ENCODE data around the gene GTF2IRD1. TPM values are rescaled to one million over a fixed set of nuclear protein-coding genes. Genes with fewer than 3 reads are reported as not detected.

Gene GTF2IRD1
- total RNA-seq, 1 experiment from 2014 or later: 34.3 TPM

DNA sequence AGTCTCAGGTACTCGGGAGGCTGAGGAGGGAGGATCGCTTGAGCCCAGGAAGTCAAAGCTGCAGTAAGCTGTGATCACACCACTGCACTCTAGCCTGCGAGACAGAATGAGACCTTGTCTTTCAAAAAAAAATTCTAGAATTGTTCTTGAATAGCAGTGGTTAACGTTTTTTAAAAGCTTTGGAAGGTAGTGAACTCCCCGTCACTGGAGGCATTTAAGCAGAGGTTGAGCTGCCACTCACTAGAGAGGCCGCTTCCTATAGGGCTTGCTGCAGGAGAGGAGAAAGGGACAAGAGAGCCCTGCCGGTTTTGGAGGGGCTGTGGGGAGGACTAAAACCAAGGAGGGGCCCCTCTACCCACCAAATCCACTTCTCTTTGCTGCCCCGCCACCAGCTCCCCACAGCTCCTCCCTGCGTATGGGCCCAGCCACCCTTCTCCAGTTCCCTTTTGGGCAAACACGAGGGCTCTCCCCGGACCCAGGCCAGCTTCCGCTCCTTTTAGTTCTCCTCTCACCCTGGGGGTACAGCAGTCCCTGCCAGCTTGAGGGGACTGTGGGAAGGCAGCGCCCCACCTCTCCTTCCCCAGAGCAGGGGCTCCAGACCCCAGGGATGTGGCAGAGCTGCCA lies 116.9 kb downstream of the GTF2IRD1 start:
- Histone ChIP-seq H2BK120ac (ENCODE audit: low read depth, low read length, poor library complexity, severe bottlenecking) (no peak overlapping the region), H3K56ac (ENCODE audit: insufficient read length, low read depth, low read length) (no peak overlapping the region), H2AFZ (ENCODE audit: low read length) (no peak overlapping the region), H3K79me1 (ENCODE audit: insufficient read depth, low read depth, low read length, poor library complexity, severe bottlenecking) (no peaks in the 10 kb centered on the region), H3K27ac (ENCODE audit: insufficient read length, low read depth, low read length) (no peak overlapping the region), H4K91ac (ENCODE audit: insufficient read length, low read depth, low read length) (no peak overlapping the region), H4K8ac (replicated peaks; ENCODE audit: insufficient read length, low read depth, low read length) (no peak overlapping the region), H3K27me3 (ENCODE audit: insufficient read depth, low read length) (no peaks in the 10 kb centered on the region), H2BK5ac (ENCODE audit: insufficient read length, low read length) (no peak overlapping the region), H3K18ac (ENCODE audit: insufficient read length, low read depth, low read length) (no peak overlapping the region), H3T11ph (ENCODE audit: low read length) (no peak overlapping the region), H3K9me3 (ENCODE audit: control insufficient read depth, low read depth, low read length) (no peaks in the 10 kb centered on the region), H2BK12ac (ENCODE audit: insufficient read length, low read depth, low read length) (no peak overlapping the region), H4K20me1 (ENCODE audit: control insufficient read depth, insufficient read depth, insufficient read length) (no peaks in the 10 kb centered on the region), H3K23ac (ENCODE audit: insufficient read length, low read depth, low read length) (no peak overlapping the region), H2AK5ac (ENCODE audit: insufficient read length, low read length) (no peak overlapping the region), H3K14ac (ENCODE audit: insufficient read depth, low read length) (no peak overlapping the region), H4K5ac (ENCODE audit: insufficient read length, low read depth, low read length) (no peak overlapping the region), H3K4ac (ENCODE audit: low read depth, low read length) (no peak overlapping the region), H3K4me1 (ENCODE audit: insufficient read depth, low read length) (no peaks in the 10 kb centered on the region), H3K23me2 (ENCODE audit: insufficient read length, low read depth, low read length, poor library complexity, severe bottlenecking) (no peaks in the 10 kb centered on the region), H3K9ac (ENCODE audit: extremely low read depth, insufficient read length, low read length) (no peak overlapping the region), H2BK20ac (ENCODE audit: low read depth, low read length, poor library complexity, severe bottlenecking) (no peak overlapping the region), H2BK15ac (ENCODE audit: low read depth, low read length) (no peak overlapping the region), H3K79me2 (ENCODE audit: insufficient read depth, low read length) (no peaks in the 10 kb centered on the region), H3K4me2 (ENCODE audit: insufficient read depth, insufficient read length, low read length) (no peak overlapping the region)
- DNase-seq: no peak
- H3K27ac Mint-ChIP-seq: no peak overlapping the region; a peak in 1 of 7 replicates
- no peak overlapping the region; a peak in 1 of 5 replicates for H3K4me3 Mint-ChIP-seq
- H3K36me3 Mint-ChIP-seq (ENCODE audit: insufficient read depth in 1 of 3, low read depth in 3 of 3): peaks cover 6 to 57% (median 44%) of the 10 kb centered on the region in 3 experiments; a peak in 6 of 7 replicates
- H3K27me3 Mint-ChIP-seq (ENCODE audit: low read depth): no peaks in the 10 kb centered on the region; the same call in 1 of the 2 replicates
- H3K4me1 Mint-ChIP-seq: peaks cover 18 to 27% of the 10 kb centered on the region in 2 experiments
- WGBS (ENCODE audit: extremely low coverage, insufficient read length, low lambda C conversion rate): no CpG with 5 or more reads among the region's 13 CpGs
- TF ChIP-seq, protein P1, sequence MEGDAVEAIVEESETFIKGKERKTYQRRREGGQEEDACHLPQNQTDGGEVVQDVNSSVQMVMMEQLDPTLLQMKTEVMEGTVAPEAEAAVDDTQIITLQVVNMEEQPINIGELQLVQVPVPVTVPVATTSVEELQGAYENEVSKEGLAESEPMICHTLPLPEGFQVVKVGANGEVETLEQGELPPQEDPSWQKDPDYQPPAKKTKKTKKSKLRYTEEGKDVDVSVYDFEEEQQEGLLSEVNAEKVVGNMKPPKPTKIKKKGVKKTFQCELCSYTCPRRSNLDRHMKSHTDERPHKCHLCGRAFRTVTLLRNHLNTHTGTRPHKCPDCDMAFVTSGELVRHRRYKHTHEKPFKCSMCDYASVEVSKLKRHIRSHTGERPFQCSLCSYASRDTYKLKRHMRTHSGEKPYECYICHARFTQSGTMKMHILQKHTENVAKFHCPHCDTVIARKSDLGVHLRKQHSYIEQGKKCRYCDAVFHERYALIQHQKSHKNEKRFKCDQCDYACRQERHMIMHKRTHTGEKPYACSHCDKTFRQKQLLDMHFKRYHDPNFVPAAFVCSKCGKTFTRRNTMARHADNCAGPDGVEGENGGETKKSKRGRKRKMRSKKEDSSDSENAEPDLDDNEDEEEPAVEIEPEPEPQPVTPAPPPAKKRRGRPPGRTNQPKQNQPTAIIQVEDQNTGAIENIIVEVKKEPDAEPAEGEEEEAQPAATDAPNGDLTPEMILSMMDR (conservative IDR thresholded peaks at IDR 0.05): no peak
- H3K9me3 Mint-ChIP-seq: no peaks in the 10 kb centered on the region

Measured in H9 (cell line).